MM.1S (cell line): ENCODE measurements around the gene LRRC71.

Experiments used
- DNase-seq: peaks from one replicate; pipeline ENCODE4 v3.0.0-alpha.2; 2015
- H2AFZ ChIP-seq: fragments of 300-600 bp; sonication (generic); 2 replicates; pipeline ENCODE4 v1.6.0; 2016; ENCODE audit warnings: antibody characterized with exemption, low read length
- H3F3A ChIP-seq: fragments of 300-600 bp; sonication (generic); 2 replicates; pipeline ENCODE4 v1.6.1; 2016; ENCODE audit warnings: mild to moderate bottlenecking, antibody characterized with exemption, low read length, moderate library complexity, mixed read lengths; ENCODE audit not compliant: insufficient read depth
- H3K27ac ChIP-seq: fragments of 300-600 bp; sonication (generic); 2 replicates; pipeline ENCODE4 v1.5.1; 2016; ENCODE audit warnings: mild to moderate bottlenecking, low read length
- H3K27me3 ChIP-seq: fragments of 300-600 bp; sonication (generic); replicated peaks from 2 replicates; pipeline ENCODE4 v1.6.0; 2016; ENCODE audit warnings: low read length; ENCODE audit not compliant: insufficient read depth
- H3K36me3 ChIP-seq: fragments of 300-600 bp; sonication (generic); replicated peaks from 2 replicates; pipeline ENCODE4 v1.6.1; 2016; ENCODE audit warnings: mild to moderate bottlenecking, low read length, mixed read lengths; ENCODE audit not compliant: insufficient read depth
- H3K4me1 ChIP-seq: fragments of 300-600 bp; sonication (generic); 2 replicates; pipeline ENCODE4 v1.6.1; 2016; ENCODE audit warnings: low read length, mixed read lengths
- H3K4me2 ChIP-seq: fragments of 300-600 bp; sonication (generic); 2 replicates; pipeline ENCODE4 v1.6.0; 2016; ENCODE audit warnings: low read depth, low read length
- H3K4me3 ChIP-seq: fragments of 300-600 bp; sonication (generic); 2 replicates; pipeline ENCODE4 v1.5.1; 2016; ENCODE audit warnings: low read length, mixed read lengths
- H3K79me2 ChIP-seq: fragments of 300-600 bp; sonication (generic); 2 replicates; pipeline ENCODE4 v1.6.1; 2016; ENCODE audit warnings: mixed run types, low read length, mixed read lengths
- H3K9ac ChIP-seq: fragments of 300-600 bp; sonication (generic); 2 replicates; pipeline ENCODE4 v1.6.1; 2016; ENCODE audit warnings: low read length, mixed read lengths
- H3K9me2 ChIP-seq: fragments of 300-600 bp; sonication (generic); replicated peaks from 2 replicates; pipeline ENCODE4 v1.6.1; 2016; ENCODE audit warnings: mild to moderate bottlenecking, low read length, mixed read lengths; ENCODE audit not compliant: insufficient read depth
- H3K9me3 ChIP-seq: fragments of 300-600 bp; sonication (generic); replicated peaks from 2 replicates; pipeline ENCODE4 v1.6.1; 2016; ENCODE audit warnings: mild to moderate bottlenecking, low read length, mixed read lengths; ENCODE audit not compliant: insufficient read depth
- H4K20me1 ChIP-seq: fragments of 300-600 bp; sonication (generic); 2 replicates; pipeline ENCODE4 v1.6.1; 2016; ENCODE audit warnings: mild to moderate bottlenecking, low read length, moderate library complexity, mixed read lengths; ENCODE audit not compliant: insufficient read depth
- CTCF ChIP-seq: fragments of 300-600 bp; sonication (generic); IDR thresholded peaks from 2 replicates; pipeline ENCODE4 v1.5.1; 2016; ENCODE audit warnings: antibody characterized with exemption, low read length, mixed read lengths
- EZH2 ChIP-seq: fragments of 300-600 bp; sonication (generic); optimal IDR thresholded peaks from 2 replicates; pipeline ENCODE3; 2017; ENCODE audit warnings: low read depth, mild to moderate bottlenecking, antibody characterized with exemption, low read length, mixed read lengths
- EZH2phosphoT487 ChIP-seq: fragments of 300-600 bp; sonication (generic); IDR thresholded peaks from 2 replicates; pipeline ENCODE4 v1.6.1; 2018; ENCODE audit warnings: antibody characterized with exemption, low read length

Gene LRRC71

GRCh38 chr1:156903328-156904091 is 16.9 kb upstream of the LRRC71 start:
- Histone ChIP-seq H3K36me3 (no peaks in the 10 kb centered on the region), H4K20me1 (no peaks in the 10 kb centered on the region), H3K4me2 (no peak overlapping the region), H3K9ac (no peak overlapping the region), H3K4me3 (no peak overlapping the region), H3K27ac (no peak overlapping the region), H3K27me3 (peaks cover 90% of the 10 kb centered on the region), H3K4me1 (no peaks in the 10 kb centered on the region), H2AFZ (no peak overlapping the region), H3K9me2 (no peaks in the 10 kb centered on the region), H3K79me2 (no peaks in the 10 kb centered on the region), H3K9me3 (no peaks in the 10 kb centered on the region), H3F3A (no peaks in the 10 kb centered on the region)
- no peak for DNase-seq
- TF ChIP-seq EZH2phosphoT487 (no peak), EZH2 (no peak), CTCF (no peak)

- H3K27ac ChIP-seq: no peak overlapping the region
- H2AFZ ChIP-seq: no peak overlapping the region
- no peaks in the 10 kb centered on the region for H3K9me2 ChIP-seq
- no peak for TF ChIP-seq EZH2phosphoT487
- TF ChIP-seq CTCF: no peak
- no peak for TF ChIP-seq EZH2
- no peaks in the 10 kb centered on the region for H3K79me2 ChIP-seq
- no peaks in the 10 kb centered on the region for H3K36me3 ChIP-seq
- no peak overlapping the region for H3K4me3 ChIP-seq
- DNase-seq: no peak
- no peaks in the 10 kb centered on the region for H3K9me3 ChIP-seq
- H3K27me3 ChIP-seq: peaks cover 90% of the 10 kb centered on the region
- no peaks in the 10 kb centered on the region for H3K4me1 ChIP-seq
- H3K9ac ChIP-seq: no peak overlapping the region
- H3F3A ChIP-seq: no peaks in the 10 kb centered on the region
- no peak overlapping the region for H3K4me2 ChIP-seq
- H4K20me1 ChIP-seq: no peaks in the 10 kb centered on the region
These were observed 16.1 kb upstream of the LRRC71 start for GRCh38 chr1:156904187-156904959.

- Histone ChIP-seq H3K27me3 (peaks cover 86% of the 10 kb centered on the region), H3K9me2 (no peaks in the 10 kb centered on the region), H4K20me1 (no peaks in the 10 kb centered on the region), H3K27ac (no peak overlapping the region), H3K4me3 (no peak overlapping the region), H3K4me2 (no peak overlapping the region), H3K9ac (no peak overlapping the region), H3K4me1 (peaks cover 3% of the 10 kb centered on the region; the same call in 1 of the 2 replicates), H3K36me3 (no peaks in the 10 kb centered on the region), H3K9me3 (no peaks in the 10 kb centered on the region), H3K79me2 (no peaks in the 10 kb centered on the region), H2AFZ (no peak overlapping the region), H3F3A (no peaks in the 10 kb centered on the region)
- no peak for DNase-seq
- TF ChIP-seq EZH2 (no peak), EZH2phosphoT487 (no peak), CTCF (no peak)
These were observed 15.3 kb upstream of the LRRC71 start for GRCh38 chr1:156905176-156905575.
